Trophoblast cell (in vitro differentiated cells and primary cell): ENCODE data around the gene RP2.

ENCODE experiments used
- DNase-seq, 2 donors: peaks; one replicate each; pipeline ENCODE4 v3.0.0-alpha.2; 2016
- H2AFZ ChIP-seq: 2 replicates; pipeline ENCODE4 v1.6.1; 2013; ENCODE audit warnings: low read length, moderate library complexity, mild to moderate bottlenecking; ENCODE audit not compliant: insufficient read depth, poor library complexity
- H2AK5ac ChIP-seq: 2 replicates; pipeline ENCODE4 v1.6.1; 2013; ENCODE audit warnings: mild to moderate bottlenecking, low read length
- H2BK120ac ChIP-seq: 2 replicates; pipeline ENCODE4 v1.6.1; 2013; ENCODE audit warnings: low read length, mild to moderate bottlenecking, moderate library complexity; ENCODE audit not compliant: insufficient read depth, poor library complexity
- H2BK12ac ChIP-seq: 2 replicates; pipeline ENCODE4 v1.6.1; 2013; ENCODE audit warnings: mild to moderate bottlenecking, low read length, moderate library complexity
- H2BK5ac ChIP-seq: 2 replicates; pipeline ENCODE4 v1.6.1; 2013; ENCODE audit warnings: low read length, low read depth, moderate library complexity, mild to moderate bottlenecking; ENCODE audit not compliant: poor library complexity
- H3K14ac ChIP-seq: 2 replicates; pipeline ENCODE4 v1.6.1; 2013; ENCODE audit warnings: mild to moderate bottlenecking, low read length
- H3K18ac ChIP-seq: 2 replicates; pipeline ENCODE4 v1.6.1; 2013; ENCODE audit warnings: mild to moderate bottlenecking, low read length
- H3K23ac ChIP-seq: 2 replicates; pipeline ENCODE4 v1.6.1; 2013; ENCODE audit warnings: low read length
- H3K27ac ChIP-seq: 2 replicates; pipeline ENCODE4 v1.5.1; 2013; ENCODE audit warnings: low read depth, mild to moderate bottlenecking, inconsistent platforms, low read length, moderate library complexity
- H3K27me3 ChIP-seq: 2 replicates; pipeline ENCODE4 v1.6.1; 2013; ENCODE audit warnings: inconsistent platforms, mild to moderate bottlenecking, low read length, moderate library complexity; ENCODE audit not compliant: insufficient read depth
- H3K36me3 ChIP-seq, 2 experiments: 1 replicate in 1 of 2; 2 replicates in 1 of 2; pipeline ENCODE4 v1.6.1; 2013; ENCODE audit warnings: low read length in 2 of 2, mild to moderate bottlenecking in 2 of 2, moderate library complexity in 1 of 2; ENCODE audit not compliant: insufficient read depth in 2 of 2, control insufficient read depth in 1 of 2
- H3K4ac ChIP-seq: 2 replicates; pipeline ENCODE4 v1.6.1; 2013; ENCODE audit warnings: low read depth, mild to moderate bottlenecking, low read length, moderate library complexity
- H3K4me1 ChIP-seq, 2 experiments: 1 replicate in 1 of 2; 2 replicates in 1 of 2; pipeline ENCODE4 v1.6.1; 2013; ENCODE audit warnings: low read length in 2 of 2, mild to moderate bottlenecking in 2 of 2, moderate library complexity in 1 of 2; ENCODE audit not compliant: insufficient read depth in 2 of 2, control insufficient read depth in 1 of 2
- H3K4me2 ChIP-seq: 2 replicates; pipeline ENCODE4 v1.6.1; 2013; ENCODE audit warnings: inconsistent platforms, mild to moderate bottlenecking, low read length, moderate library complexity
- H3K4me3 ChIP-seq: 2 replicates; pipeline ENCODE4 v1.5.1; 2013; ENCODE audit warnings: mild to moderate bottlenecking, low read depth, low read length, inconsistent platforms
- H3K79me1 ChIP-seq: one replicate; pipeline ENCODE4 v1.6.1; 2013; ENCODE audit warnings: low read length
- H3K79me2 ChIP-seq: 2 replicates; pipeline ENCODE4 v1.6.1; 2013; ENCODE audit warnings: low read length, mild to moderate bottlenecking; ENCODE audit not compliant: control insufficient read depth, insufficient read depth, poor library complexity
- H3K9ac ChIP-seq: 2 replicates; pipeline ENCODE4 v1.6.1; 2013; ENCODE audit warnings: mild to moderate bottlenecking, low read length
- H3K9me3 ChIP-seq: 2 replicates; pipeline ENCODE4 v1.6.1; 2013; ENCODE audit warnings: low read depth, mild to moderate bottlenecking, control low read depth, inconsistent platforms, low read length; ENCODE audit not compliant: insufficient read depth
- H4K12ac ChIP-seq: 2 replicates; pipeline ENCODE4 v1.6.1; 2013; ENCODE audit warnings: low read depth, mild to moderate bottlenecking, low read length, moderate library complexity
- H4K8ac ChIP-seq: 2 replicates; pipeline ENCODE4 v1.6.1; 2013; ENCODE audit warnings: low read depth, mild to moderate bottlenecking, low read length, moderate library complexity
- H4K91ac ChIP-seq: one replicate; pipeline ENCODE4 v1.6.1; 2013; ENCODE audit warnings: low read depth, mild to moderate bottlenecking, low read length, moderate library complexity
- WGBS: extraction: QIAGEN DNeasy Blood & Tissue Kit; methylation state at CpG from one replicate; pipeline ENCODE4 v1.1.7; 2013; ENCODE audit warnings: missing lambda C conversion rate; ENCODE audit not compliant: insufficient read length, insufficient coverage; ENCODE audit errors: extremely low coverage; 5-methylcytosine and 5-hydroxymethylcytosine counted together

Gene RP2

DNA sequence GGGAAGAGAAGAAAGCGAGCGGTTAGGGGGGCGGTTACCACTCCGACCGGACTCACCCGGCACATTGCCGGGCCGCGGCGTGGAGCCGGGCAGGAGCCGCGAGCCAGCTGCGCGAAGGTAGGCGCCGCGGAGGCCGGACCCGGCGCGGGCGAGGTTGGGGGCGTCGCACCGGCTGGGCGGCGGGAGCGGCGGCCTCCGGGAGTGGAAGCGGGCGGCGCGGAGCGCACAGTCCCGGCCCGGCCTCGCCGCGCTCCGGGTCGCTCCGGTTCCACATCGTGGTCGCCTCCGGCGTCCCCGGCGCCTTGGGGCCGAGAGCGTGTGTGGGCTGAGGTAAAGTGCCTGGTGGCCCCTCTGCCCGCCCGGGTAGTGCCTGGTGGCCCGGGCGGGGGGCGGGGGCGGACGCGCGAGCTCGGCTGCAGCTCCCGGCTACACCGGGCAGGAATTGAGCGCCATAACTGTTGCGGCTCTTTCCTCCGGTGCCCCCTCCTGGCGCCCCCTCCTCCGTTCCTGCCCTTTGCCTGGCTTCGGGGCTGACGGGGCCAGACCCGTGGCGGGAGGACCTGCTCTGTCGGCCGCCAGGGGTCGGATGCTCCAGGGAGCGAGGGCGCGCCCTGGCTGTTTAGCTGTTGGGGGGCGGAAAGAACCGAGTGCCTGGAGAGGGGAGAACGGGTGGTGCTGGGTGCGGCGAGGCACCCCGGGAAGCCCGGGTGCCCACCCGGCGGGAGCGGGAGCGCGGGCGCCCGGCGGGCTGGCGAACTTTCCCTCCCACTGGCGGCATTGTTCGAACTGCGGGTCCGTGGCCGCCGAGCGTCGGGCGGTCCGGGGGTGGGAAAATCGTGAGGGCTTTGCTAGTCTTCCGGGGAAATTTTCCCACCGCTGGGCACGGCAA, 76.0 kb downstream of the RP2 start:
- H3K79me2 ChIP-seq: peaks cover 20% of the 10 kb centered on the region
- H4K8ac ChIP-seq: peak overlapping the region; percentile 77
- peak overlapping the region; percentile 96 for H3K14ac ChIP-seq
- peak overlapping the region; percentile 87 for H3K9ac ChIP-seq
- H4K91ac ChIP-seq: peak overlapping the region; percentile 95
- H4K12ac ChIP-seq: peak overlapping the region; percentile 85
- H2AK5ac ChIP-seq: peak overlapping the region; percentile 96
- H3K4me1 ChIP-seq: peaks cover 0 to 7% of the 10 kb centered on the region in 2 experiments
- DNase-seq: peak; percentile 22 to 54
- H2BK12ac ChIP-seq: peak overlapping the region; percentile 53
- no peak overlapping the region for H3K23ac ChIP-seq
- H3K27me3 ChIP-seq: no peaks in the 10 kb centered on the region
- H3K4ac ChIP-seq: peak overlapping the region; percentile 97
- H3K27ac ChIP-seq: peak overlapping the region; percentile 94
- peak overlapping the region; percentile 95 for H2BK5ac ChIP-seq
- H3K18ac ChIP-seq: peak overlapping the region; percentile 97
- peak overlapping the region; percentile 90 for H2BK120ac ChIP-seq
- H2AFZ ChIP-seq: peak overlapping the region; percentile 2
- WGBS: no CpG with 5 or more reads among the region's 109 CpGs
- H3K4me3 ChIP-seq: peak overlapping the region; percentile 86
- H3K79me1 ChIP-seq: peaks cover 13% of the 10 kb centered on the region
- peak overlapping the region; percentile 83 for H3K4me2 ChIP-seq
- no peaks in the 10 kb centered on the region for H3K9me3 ChIP-seq
- no peaks in the 10 kb centered on the region for H3K36me3 ChIP-seq

DNA sequence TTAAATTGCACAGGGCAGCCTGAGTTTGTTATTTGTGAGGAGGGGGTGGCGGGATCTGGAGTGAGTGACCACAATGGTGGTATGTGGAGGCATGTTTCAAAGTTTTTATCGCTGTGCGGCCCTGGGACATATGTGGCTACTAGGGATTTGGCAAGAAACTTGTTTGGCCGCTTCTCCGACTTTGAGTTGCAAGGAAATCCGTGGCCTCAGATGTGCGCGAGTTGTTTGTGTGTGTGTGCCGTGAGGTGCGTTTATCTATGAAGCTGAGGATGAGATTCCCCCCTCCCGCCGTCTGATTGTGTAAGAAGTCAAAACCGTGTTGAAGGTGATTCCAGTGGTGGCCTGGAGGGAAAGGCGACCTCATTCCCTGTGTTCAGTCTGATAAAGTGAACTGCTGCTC, 76.8 kb downstream of the RP2 start:
- Histone ChIP-seq H3K18ac (peak overlapping the region; percentile 37), H2AFZ (no peak overlapping the region), H3K9ac (peak overlapping the region; percentile 27), H3K79me1 (peaks cover 13% of the 10 kb centered on the region), H2BK5ac (peak overlapping the region; percentile 95), H3K4ac (peak overlapping the region; percentile 80), H3K27me3 (no peaks in the 10 kb centered on the region), H3K4me1 (peaks cover 0 to 9% of the 10 kb centered on the region in 2 experiments), H2BK12ac (no peak overlapping the region), H3K36me3 (no peaks in the 10 kb centered on the region), H4K91ac (peak overlapping the region; percentile 28), H3K9me3 (no peaks in the 10 kb centered on the region), H3K4me2 (peak overlapping the region; percentile 83), H3K79me2 (peaks cover 22% of the 10 kb centered on the region), H3K27ac (peak overlapping the region; percentile 94), H3K14ac (peak overlapping the region; percentile 51), H3K4me3 (peak overlapping the region; percentile 69), H4K12ac (no peak overlapping the region), H3K23ac (no peak overlapping the region), H2BK120ac (no peak overlapping the region), H4K8ac (peak overlapping the region; percentile 56), H2AK5ac (peak overlapping the region; percentile 29)
- no CpG with 5 or more reads among the region's 14 CpGs for WGBS
- DNase-seq: peak; percentile 88 to 89

DNA sequence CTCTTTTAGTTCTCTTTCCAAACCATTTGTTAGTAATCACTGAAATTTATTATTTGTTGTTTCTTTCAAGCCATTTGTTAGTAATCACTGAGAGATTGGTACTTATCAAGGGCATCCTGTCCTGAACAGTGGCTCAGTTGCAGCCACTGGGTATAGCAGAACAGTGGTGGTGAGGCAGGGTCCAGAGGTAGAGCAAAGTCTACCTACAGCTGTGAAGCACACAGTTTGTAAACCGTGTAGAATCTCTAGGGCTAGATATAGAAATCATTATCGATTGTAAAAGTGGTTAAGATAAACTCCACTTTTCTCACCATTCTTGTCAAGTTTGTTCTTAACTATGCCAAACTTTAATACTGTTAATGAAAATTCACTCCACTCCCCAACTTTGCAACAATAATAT, 79.4 kb downstream of the RP2 start:
- no peak overlapping the region for H2BK12ac ChIP-seq
- H3K27ac ChIP-seq: no peak overlapping the region
- H4K8ac ChIP-seq: no peak overlapping the region
- H2AK5ac ChIP-seq: no peak overlapping the region
- no peak overlapping the region for H3K9ac ChIP-seq
- no peak overlapping the region for H4K91ac ChIP-seq
- H2AFZ ChIP-seq: no peak overlapping the region
- H3K18ac ChIP-seq: no peak overlapping the region
- DNase-seq: no peak
- H3K14ac ChIP-seq: no peak overlapping the region
- no peaks in the 10 kb centered on the region for H3K9me3 ChIP-seq
- no peak overlapping the region for H3K4me3 ChIP-seq
- peak overlapping the region; percentile 83 for H3K4ac ChIP-seq
- H2BK120ac ChIP-seq: no peak overlapping the region
- no peak overlapping the region for H3K23ac ChIP-seq
- no peak overlapping the region for H2BK5ac ChIP-seq
- H3K4me1 ChIP-seq: peaks cover 0 to 10% of the 10 kb centered on the region in 2 experiments
- H3K79me2 ChIP-seq: peaks cover 23% of the 10 kb centered on the region
- no peaks in the 10 kb centered on the region for H3K36me3 ChIP-seq
- no CpG with 5 or more reads among the region's 2 CpGs for WGBS
- no peak overlapping the region for H3K4me2 ChIP-seq
- H4K12ac ChIP-seq: no peak overlapping the region
- no peaks in the 10 kb centered on the region for H3K27me3 ChIP-seq
- peaks cover 13% of the 10 kb centered on the region for H3K79me1 ChIP-seq

DNA sequence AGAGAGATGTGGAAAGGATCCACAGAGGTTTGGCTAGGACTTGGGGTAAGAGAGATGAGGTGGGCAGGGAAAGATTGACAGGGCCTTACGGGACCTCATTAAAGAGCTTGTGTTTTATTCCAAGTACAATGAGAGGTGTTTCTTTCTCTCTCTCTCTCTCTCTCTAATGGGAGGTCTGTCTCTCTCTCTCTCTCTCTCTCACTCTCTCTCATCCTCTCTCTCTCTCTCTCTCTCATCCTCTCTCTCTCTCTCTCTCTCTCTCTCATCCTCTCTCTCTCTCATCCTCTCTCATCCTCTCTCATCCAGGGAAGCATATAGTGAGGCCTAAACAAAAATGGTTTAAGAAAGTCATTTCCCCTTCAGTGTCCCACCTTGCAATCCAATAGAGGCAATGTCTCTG, 80.8 kb downstream of the RP2 start:
- no peak overlapping the region for H3K23ac ChIP-seq
- H3K4ac ChIP-seq: peak overlapping the region; percentile 47
- no peak overlapping the region for H2BK5ac ChIP-seq
- no peaks in the 10 kb centered on the region for H3K9me3 ChIP-seq
- H3K14ac ChIP-seq: no peak overlapping the region
- no peak overlapping the region for H4K8ac ChIP-seq
- no peak overlapping the region for H4K12ac ChIP-seq
- peaks cover 23% of the 10 kb centered on the region for H3K79me2 ChIP-seq
- no peaks in the 10 kb centered on the region for H3K27me3 ChIP-seq
- H2BK12ac ChIP-seq: no peak overlapping the region
- no peak overlapping the region for H4K91ac ChIP-seq
- H3K27ac ChIP-seq: no peak overlapping the region
- H3K4me3 ChIP-seq: no peak overlapping the region
- no peak overlapping the region for H2AK5ac ChIP-seq
- no peak overlapping the region for H2BK120ac ChIP-seq
- H2AFZ ChIP-seq: no peak overlapping the region
- WGBS: no CpG with 5 or more reads among the region's 1 CpG
- peaks cover 12% of the 10 kb centered on the region for H3K79me1 ChIP-seq
- H3K4me2 ChIP-seq: no peak overlapping the region
- H3K9ac ChIP-seq: no peak overlapping the region
- DNase-seq: no peak
- peaks cover 0 to 10% of the 10 kb centered on the region in 2 experiments for H3K4me1 ChIP-seq
- no peaks in the 10 kb centered on the region for H3K36me3 ChIP-seq
- no peak overlapping the region for H3K18ac ChIP-seq
